Endothelial cell of umbilical vein (primary cell): Measurements from ENCODE around the gene SLC22A24.

Experiments
- EZH2 ChIP-seq: IDR thresholded peaks from 2 replicates; pipeline ENCODE4 v1.6.1; 2012; ENCODE audit warnings: borderline replicate concordance, low read depth, mild to moderate bottlenecking, moderate library complexity, low read length, inconsistent platforms; ENCODE audit not compliant: severe bottlenecking
- POLR2A ChIP-seq: IDR thresholded peaks from 2 replicates; pipeline ENCODE4 v1.6.1; 2012; ENCODE audit warnings: low read depth, mild to moderate bottlenecking, control low read depth, low read length

DNA sequence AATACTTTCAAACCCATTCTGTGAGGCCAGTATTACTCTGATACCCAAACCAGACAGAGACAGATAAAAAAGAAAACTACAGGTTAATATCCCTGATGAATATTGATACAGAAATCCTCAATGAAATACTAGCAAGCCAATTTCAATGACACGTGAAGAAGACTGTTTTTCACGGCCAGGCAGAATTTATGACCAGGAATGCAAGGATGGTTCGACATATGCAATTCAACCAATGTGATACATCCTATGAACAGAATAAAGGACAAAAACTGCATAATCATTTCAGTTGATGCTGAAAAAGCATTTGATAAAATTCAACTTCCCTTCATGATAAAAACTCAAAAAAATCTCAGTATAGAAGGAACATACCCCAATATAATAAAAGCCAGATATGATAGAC is 44.5 kb downstream of the SLC22A24 start:
- TF ChIP-seq POLR2A (no peak), EZH2 (no peak)
